GM12878 (cell line): ENCODE results near the gene RAET1G. TPM values are rescaled to one million over a fixed set of nuclear protein-coding genes. Genes with fewer than 3 reads are reported as not detected.

Experiments used
- DPF2 ChIP-seq: fragments of 450-650 bp; IDR thresholded peaks from 2 replicates; pipeline ENCODE4 v1.6.1; 2017; ENCODE audit warnings: mild to moderate bottlenecking
- GATAD2B ChIP-seq: fragments of 450-650 bp; conservative IDR thresholded peaks from 2 replicates; pipeline ENCODE4 v1.6.1; 2017; ENCODE audit warnings: low read depth, mild to moderate bottlenecking, moderate library complexity
- MLLT1 ChIP-seq: fragments of 450-650 bp; IDR thresholded peaks from 2 replicates; pipeline ENCODE4 v1.6.1; 2016; ENCODE audit warnings: mild to moderate bottlenecking
- NKRF ChIP-seq: fragments of 450-650 bp; conservative IDR thresholded peaks from 2 replicates; pipeline ENCODE4 v1.6.1; 2017; ENCODE audit warnings: mild to moderate bottlenecking, moderate library complexity
- PKNOX1 ChIP-seq: fragments of 450-650 bp; IDR thresholded peaks from 2 replicates; pipeline ENCODE4 v1.6.1; 2016; ENCODE audit warnings: mild to moderate bottlenecking
- RFX5 ChIP-seq: IDR thresholded peaks from 2 replicates; pipeline ENCODE4 v1.6.1; 2011; ENCODE audit warnings: low read depth, low read length, improper control_type of control experiment
- SMARCA5 ChIP-seq: fragments of 450-650 bp; IDR thresholded peaks from 2 replicates; pipeline ENCODE4 v1.6.1; 2017; ENCODE audit warnings: mild to moderate bottlenecking
- polyA plus RNA-seq, 11 experiments: library from polyadenylated mRNA; depleted of rRNA in 4 of 11; unstranded in 6 of 11; stranded (reverse) in 5 of 11; fragments of >200 nt; fragmentation: Nextera tagmentation in 4 of 11; fragmentation: Illumina TruSeq in 1 of 11; extraction: Ambion mirVana in 4 of 11; extraction: Trizol in 1 of 11; gene quantifications; 1 replicate in 1 of 11; 2 replicates in 10 of 11; pipeline versions ENCODE4 v1.2.1 to v1.2.3, GENCODE V29; 2011 to 2016; ENCODE audit warnings: inconsistent platforms in 2 of 11, missing spikeins in 2 of 11, low read depth in 1 of 11
- total RNA-seq, 4 experiments: library from RNA; depleted of rRNA in 3 of 4; stranded (reverse); fragments of >200 nt in 3 of 4; fragmentation: Illumina TruSeq in 1 of 4; extraction: Trizol in 1 of 4; gene quantifications; 2 replicates each; pipeline versions ENCODE4 v1.2.1 to v1.2.3, GENCODE V29; 2013 to 2021

The RAET1G gene
- total and polyA plus RNA-seq, 10 of the 15 experiments (the other 5 are each of a cell fraction or from before 2014, with no cell fraction given): not detected

- TF ChIP-seq GATAD2B: peak; percentile 48; the same call in 1 of the 2 replicates
- 0 out of 2 replicates have a peak, but pooled peaks have one; percentile 38 for TF ChIP-seq NKRF
- peak; percentile 61; the same call in 1 of the 2 replicates for TF ChIP-seq MLLT1
- no peak for TF ChIP-seq SMARCA5
- 0 out of 2 replicates have a peak, but pooled peaks have one; percentile 41 for TF ChIP-seq RFX5
- 0 out of 2 replicates have a peak, but pooled peaks have one; percentile 36 for TF ChIP-seq DPF2
- peak; percentile 81 for TF ChIP-seq PKNOX1
Measured at GRCh38 chr6:149941583-149942460, 18.9 kb upstream of the RAET1G start, which contains the start of gene ULBP2 (continued).
